Suprapubic skin (tissue), 3 donors: Measurements from ENCODE around the gene SYNE2.

Source experiments
- POLR2AphosphoS5 ChIP-seq, 3 donors: sonication (generic); formaldehyde crosslinking; IDR thresholded peaks; one replicate each; pipeline ENCODE4 v1.6.1; 2017; ENCODE audit warnings: antibody characterized with exemption in 3 of 3
- TF ChIP-seq, protein P1 (sequence below), 2 donors: fragments of 200-600 bp in 1 of 2; fragments of 450-650 bp in 1 of 2; sonication (generic) in 1 of 2; IDR thresholded peaks; one replicate each; pipeline ENCODE4 v1.5.1; 2016 to 2019; ENCODE audit warnings: antibody characterized with exemption in 2 of 2, mild to moderate bottlenecking in 1 of 2, moderate library complexity in 1 of 2

- TF ChIP-seq, protein P1, sequence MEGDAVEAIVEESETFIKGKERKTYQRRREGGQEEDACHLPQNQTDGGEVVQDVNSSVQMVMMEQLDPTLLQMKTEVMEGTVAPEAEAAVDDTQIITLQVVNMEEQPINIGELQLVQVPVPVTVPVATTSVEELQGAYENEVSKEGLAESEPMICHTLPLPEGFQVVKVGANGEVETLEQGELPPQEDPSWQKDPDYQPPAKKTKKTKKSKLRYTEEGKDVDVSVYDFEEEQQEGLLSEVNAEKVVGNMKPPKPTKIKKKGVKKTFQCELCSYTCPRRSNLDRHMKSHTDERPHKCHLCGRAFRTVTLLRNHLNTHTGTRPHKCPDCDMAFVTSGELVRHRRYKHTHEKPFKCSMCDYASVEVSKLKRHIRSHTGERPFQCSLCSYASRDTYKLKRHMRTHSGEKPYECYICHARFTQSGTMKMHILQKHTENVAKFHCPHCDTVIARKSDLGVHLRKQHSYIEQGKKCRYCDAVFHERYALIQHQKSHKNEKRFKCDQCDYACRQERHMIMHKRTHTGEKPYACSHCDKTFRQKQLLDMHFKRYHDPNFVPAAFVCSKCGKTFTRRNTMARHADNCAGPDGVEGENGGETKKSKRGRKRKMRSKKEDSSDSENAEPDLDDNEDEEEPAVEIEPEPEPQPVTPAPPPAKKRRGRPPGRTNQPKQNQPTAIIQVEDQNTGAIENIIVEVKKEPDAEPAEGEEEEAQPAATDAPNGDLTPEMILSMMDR (IDR thresholded peaks at IDR 0.05): no peak
- no peak for TF ChIP-seq POLR2AphosphoS5 (IDR thresholded peaks at IDR 0.05)
Measured at GRCh38 chr14:64272019-64272418, 419.2 kb downstream of the SYNE2 start.
